DOHH2 (cell line): ENCODE measurements around the gene MPRIP.

ENCODE experiments used
- EZH2phosphoT487 ChIP-seq: fragments of 200-600 bp; sonication (generic); IDR thresholded peaks from 2 replicates; pipeline ENCODE4 v1.6.1; 2017; ENCODE audit warnings: borderline replicate concordance, mild to moderate bottlenecking, antibody characterized with exemption, low read length, moderate library complexity, mixed read lengths
- TF ChIP-seq, protein P1 (sequence below): fragments of 200-600 bp; sonication (generic); IDR thresholded peaks from one replicate; pipeline ENCODE4 v1.5.1; 2014; ENCODE audit warnings: antibody characterized with exemption, mild to moderate bottlenecking, low read depth, low read length; ENCODE audit not compliant: poor library complexity, severe bottlenecking

DNA sequence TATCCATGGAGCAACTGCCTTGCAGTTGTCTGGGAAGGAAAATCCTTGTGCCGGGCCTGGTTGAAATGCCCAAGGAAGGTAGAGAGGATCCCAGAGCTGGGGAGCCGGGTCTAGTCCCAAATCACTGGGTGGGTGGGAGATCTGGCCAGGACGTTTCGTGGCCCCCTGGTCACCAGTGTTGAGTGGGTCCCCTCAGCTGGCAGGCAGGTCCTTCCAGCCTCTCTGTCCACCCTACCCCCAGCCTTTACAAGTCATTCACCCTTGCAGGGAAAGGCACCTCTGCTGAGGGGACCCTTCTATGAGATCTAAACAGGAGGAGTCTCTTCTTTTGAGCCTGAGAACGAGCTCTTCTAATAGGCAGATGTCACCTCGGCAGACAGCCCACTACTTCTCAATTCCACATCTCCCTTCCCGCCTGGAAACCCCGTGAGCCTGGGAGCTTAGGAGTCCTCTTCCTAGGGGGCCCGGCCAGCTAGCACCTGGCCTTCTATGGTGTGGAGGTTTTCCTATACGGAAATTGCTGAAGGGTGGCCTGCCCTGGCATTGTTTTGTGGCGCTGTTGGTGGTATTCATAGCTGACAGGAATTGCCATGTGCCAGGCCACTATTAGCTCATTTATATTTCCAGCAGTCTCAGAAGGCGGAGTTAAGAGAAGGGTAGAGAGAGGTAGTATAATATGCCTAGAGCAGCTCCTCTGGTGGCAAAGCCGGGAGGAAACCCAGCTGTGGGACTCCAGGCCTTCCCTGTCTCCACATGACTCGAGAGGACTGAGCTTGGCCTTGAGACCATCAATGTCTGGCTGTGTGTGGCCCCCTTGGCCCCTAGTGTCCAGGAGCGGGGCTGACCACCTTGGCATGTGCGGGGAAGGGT, 13.3 kb downstream of the MPRIP start:
- TF ChIP-seq, protein P1, sequence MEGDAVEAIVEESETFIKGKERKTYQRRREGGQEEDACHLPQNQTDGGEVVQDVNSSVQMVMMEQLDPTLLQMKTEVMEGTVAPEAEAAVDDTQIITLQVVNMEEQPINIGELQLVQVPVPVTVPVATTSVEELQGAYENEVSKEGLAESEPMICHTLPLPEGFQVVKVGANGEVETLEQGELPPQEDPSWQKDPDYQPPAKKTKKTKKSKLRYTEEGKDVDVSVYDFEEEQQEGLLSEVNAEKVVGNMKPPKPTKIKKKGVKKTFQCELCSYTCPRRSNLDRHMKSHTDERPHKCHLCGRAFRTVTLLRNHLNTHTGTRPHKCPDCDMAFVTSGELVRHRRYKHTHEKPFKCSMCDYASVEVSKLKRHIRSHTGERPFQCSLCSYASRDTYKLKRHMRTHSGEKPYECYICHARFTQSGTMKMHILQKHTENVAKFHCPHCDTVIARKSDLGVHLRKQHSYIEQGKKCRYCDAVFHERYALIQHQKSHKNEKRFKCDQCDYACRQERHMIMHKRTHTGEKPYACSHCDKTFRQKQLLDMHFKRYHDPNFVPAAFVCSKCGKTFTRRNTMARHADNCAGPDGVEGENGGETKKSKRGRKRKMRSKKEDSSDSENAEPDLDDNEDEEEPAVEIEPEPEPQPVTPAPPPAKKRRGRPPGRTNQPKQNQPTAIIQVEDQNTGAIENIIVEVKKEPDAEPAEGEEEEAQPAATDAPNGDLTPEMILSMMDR = no peak
- TF ChIP-seq EZH2phosphoT487 = no peak
